ENCODE results near the gene CARD9. TPM values are rescaled to one million over a fixed set of nuclear protein-coding genes. Genes with fewer than 3 reads are reported as not detected.

The CARD9 gene
- total RNA-seq, 2 donors from 2014 or later = 0.78 to 1.3 TPM

DNA sequence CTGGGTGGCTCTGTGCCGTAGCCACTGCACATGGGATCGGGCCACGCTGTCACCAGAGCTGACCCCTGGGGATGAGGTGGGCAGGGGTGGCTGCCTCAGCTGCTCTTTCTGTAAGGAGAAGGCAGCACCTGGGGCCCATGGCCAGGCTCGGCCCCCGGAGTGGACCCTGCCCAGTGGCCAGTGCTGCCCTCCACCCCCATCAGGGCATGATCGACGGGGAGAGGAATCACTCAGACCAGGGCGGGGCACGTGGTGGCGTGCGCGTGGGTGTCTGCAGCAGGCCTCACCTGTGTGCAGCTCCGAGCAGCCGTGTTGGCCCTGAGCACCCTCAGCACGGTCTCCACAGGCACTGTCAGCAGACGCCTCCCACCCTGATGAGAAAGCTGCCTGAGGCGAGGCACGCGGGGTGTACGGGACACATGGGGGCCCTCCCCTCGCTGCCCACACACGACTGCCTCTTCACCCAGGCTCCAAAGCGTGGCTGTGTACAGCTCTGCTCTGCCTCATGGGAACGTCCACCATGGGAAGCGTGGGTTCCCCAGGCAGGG lies 8.6 kb upstream of the CARD9 start:
- no peaks in the 10 kb centered on the region for H3K9me3 ChIP-seq
- H3K4me1 ChIP-seq = no peaks in the 10 kb centered on the region
- no peak overlapping the region for H3K4me3 ChIP-seq
- ATAC-seq = no peak
- no peak for DNase-seq
- H3K27me3 ChIP-seq = no peaks in the 10 kb centered on the region
- intact Hi-C loops (cut with DNase I) = no loop called here
- no peak overlapping the region for H3K27ac ChIP-seq
- WGBS, 2 donors = 93% methylated on average over 25 of the region's 25 CpGs; no CpG with 5 or more reads in 1 of the 2 donors
- peaks cover 4 to 14% of the 10 kb centered on the region in 2 donors for H3K36me3 ChIP-seq (replicated peaks in 1 of 2; ENCODE audit: insufficient read depth in 1 of 2, low read depth in 2 of 2)
- no peak for TF ChIP-seq POLR2A (IDR thresholded peaks at IDR 0.05)
- TF ChIP-seq, protein P1, sequence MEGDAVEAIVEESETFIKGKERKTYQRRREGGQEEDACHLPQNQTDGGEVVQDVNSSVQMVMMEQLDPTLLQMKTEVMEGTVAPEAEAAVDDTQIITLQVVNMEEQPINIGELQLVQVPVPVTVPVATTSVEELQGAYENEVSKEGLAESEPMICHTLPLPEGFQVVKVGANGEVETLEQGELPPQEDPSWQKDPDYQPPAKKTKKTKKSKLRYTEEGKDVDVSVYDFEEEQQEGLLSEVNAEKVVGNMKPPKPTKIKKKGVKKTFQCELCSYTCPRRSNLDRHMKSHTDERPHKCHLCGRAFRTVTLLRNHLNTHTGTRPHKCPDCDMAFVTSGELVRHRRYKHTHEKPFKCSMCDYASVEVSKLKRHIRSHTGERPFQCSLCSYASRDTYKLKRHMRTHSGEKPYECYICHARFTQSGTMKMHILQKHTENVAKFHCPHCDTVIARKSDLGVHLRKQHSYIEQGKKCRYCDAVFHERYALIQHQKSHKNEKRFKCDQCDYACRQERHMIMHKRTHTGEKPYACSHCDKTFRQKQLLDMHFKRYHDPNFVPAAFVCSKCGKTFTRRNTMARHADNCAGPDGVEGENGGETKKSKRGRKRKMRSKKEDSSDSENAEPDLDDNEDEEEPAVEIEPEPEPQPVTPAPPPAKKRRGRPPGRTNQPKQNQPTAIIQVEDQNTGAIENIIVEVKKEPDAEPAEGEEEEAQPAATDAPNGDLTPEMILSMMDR (IDR thresholded peaks at IDR 0.05) = no peak

DNA sequence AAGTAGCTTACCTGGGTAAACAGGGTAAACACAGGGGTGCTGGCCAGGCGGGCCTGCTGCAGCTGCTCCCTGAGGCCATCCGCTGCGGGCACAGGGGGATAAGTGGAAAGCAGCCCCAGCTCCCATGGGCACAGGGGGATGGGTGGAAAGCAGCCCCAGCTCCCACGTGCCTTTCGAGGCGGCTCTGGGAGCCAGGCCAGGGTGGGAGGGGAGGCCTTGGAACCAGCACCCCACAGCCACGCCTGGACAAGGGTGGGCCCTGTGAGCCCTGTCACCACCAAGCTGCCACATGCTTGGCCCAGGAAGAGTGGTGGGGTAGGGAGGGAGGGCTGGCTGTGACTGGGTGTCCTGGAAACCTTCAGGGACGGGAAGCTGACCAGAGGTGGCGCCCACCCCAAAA lies 7.8 kb upstream of the CARD9 start:
- 83 to 100% methylated on average over 3 to 9 of the region's 9 CpGs for WGBS, 2 donors
- no peak for DNase-seq
- Histone ChIP-seq H3K4me3 (no peak overlapping the region), H3K36me3 (replicated peaks in 1 of 2; ENCODE audit: insufficient read depth in 1 of 2, low read depth in 2 of 2) (peaks cover 4 to 14% of the 10 kb centered on the region in 2 donors), H3K27me3 (no peaks in the 10 kb centered on the region), H3K27ac (no peak overlapping the region), H3K9me3 (no peaks in the 10 kb centered on the region), H3K4me1 (no peaks in the 10 kb centered on the region)
- no peak for ATAC-seq
- TF ChIP-seq, protein P1 (IDR thresholded peaks at IDR 0.05) = no peak
- no peak for TF ChIP-seq POLR2A (IDR thresholded peaks at IDR 0.05)
- intact Hi-C loops (cut with DNase I) = no loop called here

DNA sequence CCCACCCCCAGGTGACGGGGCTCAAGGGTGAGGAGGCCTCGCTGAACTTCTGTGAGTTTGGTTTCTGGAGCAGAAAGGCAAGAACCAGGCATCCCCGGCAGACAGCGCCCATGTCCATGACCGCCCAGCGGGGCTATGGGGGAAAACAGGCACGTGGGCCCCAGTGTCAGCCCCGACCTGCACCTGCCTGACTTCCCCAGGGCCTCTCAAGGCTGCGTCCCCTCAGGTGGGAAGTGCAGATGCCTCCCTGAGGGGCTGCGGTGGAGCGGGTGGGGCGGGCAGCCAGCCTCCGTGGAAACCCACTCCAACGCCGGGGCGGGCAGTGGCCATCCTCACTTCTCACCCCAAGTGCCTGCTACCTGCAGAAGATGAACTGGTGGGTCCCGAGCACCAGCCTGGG lies 6.9 kb upstream of the CARD9 start:
- Histone ChIP-seq H3K27me3 (no peaks in the 10 kb centered on the region), H3K36me3 (replicated peaks in 1 of 2; ENCODE audit: insufficient read depth in 1 of 2, low read depth in 2 of 2) (peaks cover 4 to 10% of the 10 kb centered on the region in 2 donors), H3K9me3 (no peaks in the 10 kb centered on the region), H3K4me1 (no peaks in the 10 kb centered on the region), H3K4me3 (no peak overlapping the region), H3K27ac (no peak overlapping the region)
- intact Hi-C loops (cut with DNase I) = no loop called here
- no peak for ATAC-seq
- WGBS, 2 donors = 80 to 91% methylated on average over 1 to 17 of the region's 17 CpGs
- DNase-seq = no peak
- no peak for TF ChIP-seq POLR2A (IDR thresholded peaks at IDR 0.05)
- TF ChIP-seq, protein P1 (IDR thresholded peaks at IDR 0.05) = no peak

DNA sequence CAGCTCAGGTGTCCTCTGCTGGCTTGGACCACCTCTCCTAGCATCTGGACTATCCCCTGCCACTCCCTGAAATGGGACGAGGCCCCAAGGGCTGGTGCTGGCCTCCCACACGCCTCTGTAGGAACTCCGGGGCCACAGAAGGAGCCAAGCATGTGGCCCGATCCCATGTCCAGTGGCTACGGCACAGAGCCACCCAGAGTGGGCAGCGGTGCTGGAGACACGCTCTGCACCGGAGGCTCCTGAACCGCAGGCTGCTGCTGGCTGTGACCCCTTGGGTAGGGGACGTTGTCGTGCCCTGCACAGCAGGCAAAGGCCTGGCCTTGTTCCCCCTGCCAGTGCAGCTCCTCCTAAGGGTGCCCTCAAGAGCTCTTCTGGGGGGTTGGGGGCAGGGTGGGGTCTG lies 6.4 kb upstream of the CARD9 start:
- ATAC-seq (no peak), DNase-seq (no peak)
- TF ChIP-seq POLR2A (IDR thresholded peaks at IDR 0.05) = no peak
- TF ChIP-seq, protein P1 (IDR thresholded peaks at IDR 0.05) = no peak
- H3K4me1 ChIP-seq = no peaks in the 10 kb centered on the region
- intact Hi-C loops (cut with DNase I) = no loop called here
- peaks cover 4 to 10% of the 10 kb centered on the region in 2 donors for H3K36me3 ChIP-seq (replicated peaks in 1 of 2; ENCODE audit: insufficient read depth in 1 of 2, low read depth in 2 of 2)
- H3K4me3 ChIP-seq = no peak overlapping the region
- H3K27ac ChIP-seq = no peak overlapping the region
- 60 to 88% methylated on average over 1 to 11 of the region's 11 CpGs for WGBS, 2 donors
- H3K27me3 ChIP-seq = no peaks in the 10 kb centered on the region
- no peaks in the 10 kb centered on the region for H3K9me3 ChIP-seq

DNA sequence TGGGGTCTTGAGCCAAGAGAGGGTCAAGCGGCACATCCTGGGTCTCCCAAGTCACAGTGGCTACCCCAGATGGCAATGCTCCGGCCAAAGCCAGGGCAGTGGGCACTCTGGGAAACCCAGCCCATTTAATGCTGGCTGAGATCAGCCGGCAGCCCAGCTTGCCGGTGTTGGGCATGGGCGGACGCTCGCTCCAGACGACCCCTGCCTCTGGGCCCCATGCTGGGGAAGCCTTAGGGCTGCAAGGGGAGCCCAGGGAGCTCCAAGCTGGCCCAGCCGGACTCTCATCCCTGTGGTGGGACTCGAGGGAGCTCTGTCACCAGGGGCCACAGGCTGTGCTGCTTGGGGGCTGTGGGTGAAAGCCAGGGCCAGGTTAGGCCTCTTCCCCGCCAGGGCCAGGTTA lies 5.9 kb upstream of the CARD9 start:
- no peak overlapping the region for H3K27ac ChIP-seq
- WGBS, 2 donors = 89 to 100% methylated on average over 1 to 11 of the region's 11 CpGs
- no peaks in the 10 kb centered on the region for H3K9me3 ChIP-seq
- ATAC-seq (no peak), DNase-seq (no peak)
- no peak overlapping the region for H3K4me3 ChIP-seq
- intact Hi-C loops (cut with DNase I) = no loop called here
- TF ChIP-seq, protein P1 (IDR thresholded peaks at IDR 0.05) = no peak
- no peak for TF ChIP-seq POLR2A (IDR thresholded peaks at IDR 0.05)
- no peaks in the 10 kb centered on the region for H3K27me3 ChIP-seq
- no peaks in the 10 kb centered on the region for H3K4me1 ChIP-seq
- H3K36me3 ChIP-seq (replicated peaks in 1 of 2; ENCODE audit: insufficient read depth in 1 of 2, low read depth in 2 of 2) = peaks cover 4 to 10% of the 10 kb centered on the region in 2 donors
